CD4-positive, alpha-beta T cell treated with Interleukin-6 for 4 hours (primary cell): ENCODE data around the gene PDLIM1.

Experiments
- DNase-seq: peaks from one replicate; pipeline ENCODE4 v3.0.0-alpha.2; 2020; ENCODE audit warnings: mixed read lengths

Gene PDLIM1

DNA sequence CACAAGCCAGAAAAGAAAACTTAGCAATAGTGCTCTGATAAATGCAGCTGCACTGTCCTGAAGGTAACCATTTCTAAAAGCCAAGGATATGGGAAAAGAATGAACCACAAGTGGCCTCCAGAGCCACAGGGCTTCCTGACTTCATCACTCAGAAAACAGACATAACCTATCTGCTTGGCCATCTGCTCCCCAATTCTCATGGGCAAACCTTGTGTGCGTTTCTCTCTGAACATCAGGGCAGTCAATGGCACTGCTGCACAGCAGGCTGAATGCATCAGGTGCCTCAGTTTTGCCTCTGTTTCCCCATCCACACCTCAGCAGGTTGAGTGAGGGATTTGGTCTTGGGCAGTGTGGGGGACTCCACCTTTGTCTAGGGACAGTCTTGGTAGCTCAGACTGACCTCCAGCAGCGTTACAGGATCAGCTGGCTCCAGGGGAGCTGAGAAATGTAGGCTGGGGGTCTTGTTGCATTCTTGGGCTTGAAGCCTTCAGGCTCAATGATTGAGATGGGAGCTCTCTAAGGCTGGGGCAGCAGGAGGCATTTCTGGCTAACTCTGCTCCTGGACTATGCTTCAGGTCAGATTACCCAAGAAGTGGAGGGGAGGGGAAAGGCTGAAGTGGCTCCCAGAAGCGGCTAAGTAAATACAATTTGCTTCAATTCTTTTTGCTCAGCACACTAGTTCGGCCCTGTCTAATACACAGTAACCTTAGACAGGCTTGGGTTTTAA lies 23.6 kb upstream of the PDLIM1 start:
- DNase-seq, result no peak

GRCh38 chr10:95312986-95313495 lies 22.2 kb upstream of the PDLIM1 start:
- DNase-seq, result no peak

GRCh38 chr10:95312257-95312656 lies 21.5 kb upstream of the PDLIM1 start:
- no peak for DNase-seq

DNA sequence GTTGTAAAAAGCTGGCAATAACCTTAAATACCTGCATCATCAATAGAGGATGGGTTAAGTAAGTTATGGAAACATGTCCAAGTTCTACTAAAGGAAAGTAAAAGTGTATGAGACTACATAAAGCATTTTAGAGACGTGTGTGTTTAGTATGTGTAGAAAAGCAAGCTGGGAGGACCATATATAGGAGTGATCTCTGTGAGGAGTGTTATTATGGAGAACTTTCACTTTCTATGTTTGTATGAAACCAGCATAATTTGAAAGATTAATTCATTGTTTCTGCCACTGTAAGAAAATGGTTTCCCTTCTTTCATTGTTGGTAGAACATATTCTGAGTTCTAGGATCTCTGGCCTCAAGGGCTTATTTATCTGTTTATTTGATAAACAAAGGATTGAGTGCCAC lies 19.2 kb upstream of the PDLIM1 start:
- no peak for DNase-seq

- no peak for DNase-seq
These were observed 17.8 kb upstream of the PDLIM1 start for GRCh38 chr10:95308389-95309302.

DNA sequence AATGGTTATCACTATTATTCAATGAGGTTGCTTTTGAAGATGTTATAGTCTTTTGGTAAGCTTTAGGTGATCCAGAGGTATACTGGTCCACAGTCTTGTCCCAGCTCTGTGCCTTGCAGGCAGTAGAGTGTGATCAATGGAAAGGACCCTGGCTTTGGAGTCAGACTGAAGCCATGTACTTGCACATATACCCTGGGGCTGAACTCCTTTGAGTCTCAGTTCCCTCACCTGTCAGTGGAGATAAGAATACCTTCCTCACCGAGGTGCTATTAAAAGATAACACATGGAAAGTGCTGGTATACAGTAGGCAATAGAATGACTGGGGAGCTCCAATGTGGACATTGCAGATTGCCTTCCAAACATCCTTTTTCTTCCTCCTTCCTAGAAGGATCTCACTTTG lies 16.0 kb upstream of the PDLIM1 start:
- no peak for DNase-seq

DNA sequence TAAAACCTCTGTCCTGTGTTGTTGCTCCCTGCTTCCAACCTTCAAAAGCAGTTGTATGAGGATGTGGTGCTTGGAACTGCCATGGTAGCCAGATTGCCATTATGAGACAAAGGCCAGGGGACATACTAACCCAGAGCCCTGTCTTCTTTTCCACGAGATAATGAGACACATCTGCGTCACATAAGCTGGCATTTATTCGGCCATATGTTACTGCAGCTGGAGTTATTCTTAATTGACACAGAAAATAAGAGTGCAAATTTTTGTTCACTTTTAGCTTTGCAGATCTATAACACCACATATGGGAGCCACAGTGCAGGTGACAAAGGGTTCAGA lies 15.5 kb upstream of the PDLIM1 start:
- no peak for DNase-seq

- no peak for DNase-seq
These were observed 15.0 kb upstream of the PDLIM1 start for GRCh38 chr10:95305606-95306317.

DNA sequence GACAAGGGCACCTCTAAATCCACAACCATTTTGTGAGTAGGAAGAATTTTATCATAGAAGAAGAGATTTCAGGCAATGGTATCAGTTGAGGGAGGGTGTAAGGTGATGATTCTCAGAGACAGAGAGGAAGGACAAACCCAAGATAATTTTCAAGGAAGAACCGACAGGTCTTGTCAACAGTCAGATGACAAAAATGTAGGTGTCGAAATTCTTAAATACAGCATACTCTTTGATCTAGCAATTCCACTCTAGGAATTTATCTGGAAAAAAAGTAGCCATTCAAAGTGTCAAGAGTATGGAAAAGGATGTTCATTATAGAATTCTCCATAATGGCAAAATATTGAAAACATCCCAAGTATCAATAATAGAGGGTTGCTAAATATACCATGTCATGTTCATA lies 14.2 kb upstream of the PDLIM1 start:
- no peak for DNase-seq

- no peak for DNase-seq
These were observed 13.7 kb upstream of the PDLIM1 start for GRCh38 chr10:95304463-95304862.

DNA sequence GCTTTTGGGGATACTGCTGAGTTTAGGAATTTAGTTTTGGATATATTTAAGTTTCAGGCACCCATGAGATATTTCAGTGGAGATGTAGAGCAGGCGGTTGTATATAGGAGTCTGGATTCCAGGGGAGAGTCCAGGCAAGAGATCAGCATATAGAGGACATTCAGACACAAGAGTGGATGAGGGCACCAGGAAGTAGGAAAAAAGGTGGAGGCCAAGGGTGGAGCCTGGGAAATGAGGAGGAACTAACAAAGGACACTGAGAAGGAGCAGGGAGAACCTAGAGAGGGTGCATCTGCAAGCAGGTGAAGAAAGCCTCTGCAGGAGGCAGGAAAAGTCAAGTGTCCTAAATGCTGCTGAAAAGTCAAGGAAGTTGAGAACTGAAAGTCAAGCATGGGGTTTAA lies 13.1 kb upstream of the PDLIM1 start:
- no peak for DNase-seq

GRCh38 chr10:95303535-95303934 lies 12.7 kb upstream of the PDLIM1 start:
- no peak for DNase-seq

DNA sequence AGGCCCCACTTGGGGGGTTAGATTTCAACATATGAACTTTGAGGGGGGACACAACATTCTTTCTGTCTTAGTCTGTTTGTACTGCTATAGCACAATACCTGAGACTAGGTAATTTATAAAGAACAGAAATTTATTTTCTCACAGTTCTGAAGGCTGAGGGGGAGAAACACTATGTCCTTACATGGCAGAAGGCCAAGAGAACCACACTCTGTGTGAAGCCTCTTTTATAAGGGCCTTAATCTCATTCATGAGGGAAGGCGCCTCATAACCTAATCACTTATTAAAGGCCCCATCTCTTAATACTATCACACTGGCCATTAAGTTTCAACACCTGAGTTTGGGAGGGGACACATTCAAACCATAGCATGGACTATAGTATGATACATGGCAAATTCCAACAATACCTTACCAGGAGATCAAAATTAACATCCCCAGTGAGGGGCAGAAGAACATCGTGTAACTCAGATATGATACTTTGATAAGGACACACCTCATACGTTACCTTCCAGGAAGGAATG lies 9.3 kb upstream of the PDLIM1 start:
- DNase-seq, result no peak

GRCh38 chr10:95297402-95297801 lies 6.6 kb upstream of the PDLIM1 start:
- DNase-seq, result no peak

GRCh38 chr10:95296764-95297163 lies 6.0 kb upstream of the PDLIM1 start:
- DNase-seq, result no peak

DNA sequence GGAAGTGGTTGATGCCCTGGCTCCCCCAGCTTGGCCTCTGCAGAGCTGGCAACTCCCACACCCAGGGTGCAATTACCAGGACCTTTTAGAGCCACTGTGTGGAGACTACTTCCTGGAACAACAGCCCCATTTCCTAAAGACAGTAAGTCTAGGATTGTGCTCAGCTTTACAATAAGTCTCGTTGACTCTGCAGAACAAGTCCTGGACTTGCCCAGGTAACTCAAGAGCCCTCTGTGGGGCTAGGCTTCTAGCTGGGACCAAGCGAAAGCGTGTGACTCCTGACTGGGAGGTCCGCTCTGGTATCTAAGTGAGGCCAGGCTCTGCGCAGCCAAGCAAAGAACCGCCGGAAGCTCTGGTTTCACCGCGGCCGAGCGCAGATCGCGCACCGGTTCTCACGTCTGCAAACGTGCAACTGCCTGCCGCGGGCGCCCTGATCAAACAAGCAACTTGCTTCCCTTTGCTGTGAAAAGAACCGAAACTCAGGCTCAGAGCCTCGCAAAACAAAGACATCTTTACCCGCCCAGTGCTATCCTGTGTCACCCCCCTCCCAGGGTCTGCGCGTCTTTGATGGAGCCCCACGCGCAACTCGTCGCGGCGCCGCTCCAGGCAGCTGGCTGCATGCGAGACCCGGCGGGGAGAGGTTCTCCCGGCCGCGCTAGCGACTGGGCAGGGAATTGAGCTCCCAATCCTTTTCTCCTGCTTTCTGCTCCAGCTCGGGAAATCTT lies 4.4 kb upstream of the PDLIM1 start:
- DNase-seq, result peak; percentile 23

DNA sequence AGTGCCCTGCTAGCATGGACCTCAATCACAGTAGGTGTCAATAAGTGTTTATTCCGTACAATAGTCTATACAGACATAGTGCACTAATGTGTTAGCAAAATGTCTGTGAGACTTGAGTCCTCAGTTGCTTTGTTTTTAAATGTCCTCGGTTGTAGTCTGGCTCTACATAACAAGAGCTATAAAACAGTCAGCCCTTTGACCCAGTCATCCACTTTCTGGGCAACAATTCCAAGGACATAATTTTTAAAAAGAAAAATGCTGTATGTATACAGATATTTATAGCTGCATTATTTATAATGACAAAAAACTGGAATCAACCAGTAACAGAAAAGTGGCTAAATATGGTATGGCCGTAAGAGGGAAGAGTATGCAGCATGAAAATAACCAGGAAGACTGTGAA lies 2.8 kb upstream of the PDLIM1 start:
- DNase-seq, result no peak

GRCh38 chr10:95291365-95292039 lies 699 bp upstream of the PDLIM1 start:
- no peak for DNase-seq

- no peak for DNase-seq
These were observed 832 bp downstream of the PDLIM1 start for GRCh38 chr10:95289921-95290421.

DNA sequence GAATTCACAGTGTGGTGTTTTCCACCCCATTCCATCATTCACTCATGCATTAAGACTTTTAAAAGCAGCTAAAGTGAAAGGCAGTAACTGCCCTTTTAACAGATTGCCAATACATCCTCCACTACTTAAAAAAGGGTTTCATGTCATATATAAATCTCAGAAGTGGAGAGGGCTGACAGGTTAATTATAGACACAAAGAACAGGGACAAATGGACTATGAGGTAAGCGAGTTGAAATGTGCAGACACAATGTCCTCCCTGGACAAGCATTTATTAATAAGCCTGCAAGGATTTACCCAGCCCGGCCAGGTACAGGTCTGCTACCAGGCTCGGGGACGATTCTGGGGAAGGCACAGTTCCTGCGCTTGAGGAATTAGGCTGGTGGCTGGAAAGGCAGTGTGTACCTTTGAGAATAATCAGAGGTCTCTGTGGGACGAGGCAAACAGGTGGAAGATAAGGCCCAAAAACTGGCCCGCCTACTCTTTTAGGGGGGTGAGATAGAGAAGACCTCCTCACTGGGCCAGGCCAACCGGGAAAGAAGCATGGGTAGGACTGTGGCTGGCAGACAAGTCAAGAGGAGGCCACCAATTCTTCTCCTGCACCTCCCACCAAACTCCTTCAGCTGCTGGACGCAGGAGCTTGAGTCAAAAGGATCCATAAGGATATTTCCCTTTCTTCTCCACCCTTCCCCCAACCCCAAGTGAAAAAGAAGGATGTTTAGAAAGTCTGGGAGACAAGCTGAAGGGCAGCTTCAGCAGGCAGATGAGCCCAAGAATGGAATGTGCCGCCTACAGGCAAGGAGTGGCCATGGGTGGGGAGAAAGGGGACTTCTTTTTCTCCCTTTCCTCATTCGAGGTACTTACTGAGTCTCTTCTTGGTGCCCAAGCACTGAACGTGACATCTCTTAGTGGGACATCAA lies 1.5 kb downstream of the PDLIM1 start:
- DNase-seq, result no peak

- no peak for DNase-seq
These were observed 2.5 kb downstream of the PDLIM1 start for GRCh38 chr10:95288303-95288702.
